Suprapubic skin (tissue), 3 donors: ENCODE measurements around the gene TULP4.

Source experiments
- EP300 ChIP-seq: sonication (generic); formaldehyde crosslinking; IDR thresholded peaks from one replicate; pipeline ENCODE4 v1.6.1; 2017; ENCODE audit warnings: antibody characterized with exemption
- POLR2A ChIP-seq, 2 donors: fragments of 450-650 bp; IDR thresholded peaks; one replicate each; pipeline ENCODE4 v1.6.1; 2017; ENCODE audit warnings: antibody characterized with exemption in 2 of 2, mild to moderate bottlenecking in 2 of 2, moderate library complexity in 2 of 2
- TF ChIP-seq, protein P1 (sequence below), 2 donors: fragments of 200-600 bp in 1 of 2; fragments of 450-650 bp in 1 of 2; sonication (generic) in 1 of 2; IDR thresholded peaks; one replicate each; pipeline ENCODE4 v1.5.1; 2016 to 2019; ENCODE audit warnings: antibody characterized with exemption in 2 of 2, mild to moderate bottlenecking in 1 of 2, moderate library complexity in 1 of 2

DNA sequence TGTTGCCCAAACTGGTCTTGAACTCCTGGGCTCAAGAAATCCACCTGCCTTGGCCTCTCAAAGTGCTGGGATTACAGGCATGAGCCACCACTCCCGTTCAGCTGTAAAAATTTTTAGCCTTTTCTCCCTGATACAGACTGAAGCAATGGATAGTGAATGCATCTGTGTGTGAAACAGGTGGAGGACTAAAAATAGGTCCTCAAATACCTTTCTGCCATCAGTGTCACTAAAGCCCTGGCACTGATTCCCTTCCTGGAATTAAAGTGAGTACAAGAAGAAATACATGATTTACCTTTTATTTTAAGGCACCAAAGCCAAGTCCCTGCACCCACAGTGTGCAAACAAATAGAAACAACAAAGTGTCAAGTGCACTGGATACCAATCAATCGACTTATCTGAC, 25.1 kb downstream of the TULP4 start:
- TF ChIP-seq, protein P1, sequence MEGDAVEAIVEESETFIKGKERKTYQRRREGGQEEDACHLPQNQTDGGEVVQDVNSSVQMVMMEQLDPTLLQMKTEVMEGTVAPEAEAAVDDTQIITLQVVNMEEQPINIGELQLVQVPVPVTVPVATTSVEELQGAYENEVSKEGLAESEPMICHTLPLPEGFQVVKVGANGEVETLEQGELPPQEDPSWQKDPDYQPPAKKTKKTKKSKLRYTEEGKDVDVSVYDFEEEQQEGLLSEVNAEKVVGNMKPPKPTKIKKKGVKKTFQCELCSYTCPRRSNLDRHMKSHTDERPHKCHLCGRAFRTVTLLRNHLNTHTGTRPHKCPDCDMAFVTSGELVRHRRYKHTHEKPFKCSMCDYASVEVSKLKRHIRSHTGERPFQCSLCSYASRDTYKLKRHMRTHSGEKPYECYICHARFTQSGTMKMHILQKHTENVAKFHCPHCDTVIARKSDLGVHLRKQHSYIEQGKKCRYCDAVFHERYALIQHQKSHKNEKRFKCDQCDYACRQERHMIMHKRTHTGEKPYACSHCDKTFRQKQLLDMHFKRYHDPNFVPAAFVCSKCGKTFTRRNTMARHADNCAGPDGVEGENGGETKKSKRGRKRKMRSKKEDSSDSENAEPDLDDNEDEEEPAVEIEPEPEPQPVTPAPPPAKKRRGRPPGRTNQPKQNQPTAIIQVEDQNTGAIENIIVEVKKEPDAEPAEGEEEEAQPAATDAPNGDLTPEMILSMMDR (IDR thresholded peaks at IDR 0.05), result no peak
- TF ChIP-seq POLR2A (IDR thresholded peaks at IDR 0.05) (no peak), EP300 (no peak)
